GM23338 (cell line): ENCODE data around the gene TMEM125. TPM values are rescaled to one million over a fixed set of nuclear protein-coding genes. Genes with fewer than 3 reads are reported as not detected.

ENCODE experiments used
- ATAC-seq: fragments of 200-7000 bp; cut with Tn5 transposase; 3 replicates; pipeline ENCODE4 v1.9.1; 2020
- DNase-seq: peaks from one replicate; pipeline ENCODE4 v3.0.0-alpha.2; 2015; ENCODE audit warnings: low spot score
- H2AFZ ChIP-seq: fragments of 200-600 bp; sonication (generic); 2 replicates; pipeline ENCODE4 v1.8.0; 2016; ENCODE audit warnings: antibody characterized with exemption, mild to moderate bottlenecking, moderate library complexity
- H3F3A ChIP-seq: fragments of 200-600 bp; sonication (generic); replicated peaks from 2 replicates; pipeline ENCODE4 v1.8.0; 2017; ENCODE audit warnings: antibody characterized with exemption, mixed run types, low read depth
- H3K27ac ChIP-seq: fragments of 200-600 bp; sonication (generic); 2 replicates; pipeline ENCODE4 v1.6.1; 2016; ENCODE audit warnings: low read depth
- H3K27me3 ChIP-seq: fragments of 200-600 bp; sonication (generic); 2 replicates; pipeline ENCODE4 v1.8.0; 2016; ENCODE audit warnings: mild to moderate bottlenecking, mixed run types, moderate library complexity; ENCODE audit not compliant: insufficient read depth
- H3K36me3 ChIP-seq: fragments of 200-600 bp; sonication (generic); 2 replicates; pipeline ENCODE4 v1.8.0; 2016; ENCODE audit warnings: mild to moderate bottlenecking; ENCODE audit not compliant: insufficient read depth
- H3K4me1 ChIP-seq: fragments of 200-600 bp; sonication (generic); 2 replicates; pipeline ENCODE4 v1.8.0; 2016; ENCODE audit warnings: mild to moderate bottlenecking, moderate library complexity; ENCODE audit not compliant: insufficient read depth
- H3K4me2 ChIP-seq: fragments of 200-600 bp; sonication (generic); 2 replicates; pipeline ENCODE4 v1.7.1; 2017; ENCODE audit warnings: mixed run types
- H3K4me3 ChIP-seq: fragments of 200-600 bp; sonication (generic); 2 replicates; pipeline ENCODE4 v1.6.1; 2016; ENCODE audit warnings: mixed run types
- H3K79me2 ChIP-seq: fragments of 200-600 bp; sonication (generic); replicated peaks from 2 replicates; pipeline ENCODE4 v1.8.0; 2017; ENCODE audit warnings: mild to moderate bottlenecking; ENCODE audit not compliant: insufficient read depth
- H3K9me2 ChIP-seq: fragments of 200-600 bp; sonication (generic); 2 replicates; pipeline ENCODE4 v1.8.0; 2017; ENCODE audit not compliant: insufficient read depth
- H4K20me1 ChIP-seq: fragments of 200-600 bp; sonication (generic); replicated peaks from 2 replicates; pipeline ENCODE4 v1.8.0; 2017; ENCODE audit warnings: mild to moderate bottlenecking; ENCODE audit not compliant: insufficient read depth
- H3K27ac Mint-ChIP-seq: 2 replicates; pipeline ENCODE4 v1.8.0; 2020; ENCODE audit warnings: inconsistent platforms, mild to moderate bottlenecking, moderate library complexity, mixed read lengths
- H3K27me3 Mint-ChIP-seq: 3 replicates; pipeline ENCODE4 v1.8.0; 2022; ENCODE audit warnings: low read depth, mild to moderate bottlenecking, moderate library complexity, mixed read lengths, inconsistent platforms; ENCODE audit not compliant: insufficient read depth, poor library complexity
- H3K36me3 Mint-ChIP-seq: 3 replicates; pipeline ENCODE4 v1.8.0; 2021; ENCODE audit warnings: low read depth, mild to moderate bottlenecking, inconsistent platforms, moderate library complexity, mixed read lengths
- H3K4me1 Mint-ChIP-seq: 3 replicates; pipeline ENCODE4 v1.8.0; 2020; ENCODE audit warnings: mild to moderate bottlenecking, inconsistent platforms, mixed read lengths
- H3K4me3 Mint-ChIP-seq: 3 replicates; pipeline ENCODE4 v1.8.0; 2021; ENCODE audit warnings: moderate library complexity, mild to moderate bottlenecking, inconsistent platforms, mixed read lengths
- H3K9me3 Mint-ChIP-seq: 3 replicates; pipeline ENCODE4 v1.8.0; 2020; ENCODE audit warnings: moderate library complexity, mild to moderate bottlenecking, inconsistent platforms, mixed read lengths
- CREB1 ChIP-seq: fragments of 250-450 bp; sonication (Bioruptor Pico); IDR thresholded peaks from 2 replicates; pipeline ENCODE4 v1.5.0; 2020; ENCODE audit warnings: low read depth, mild to moderate bottlenecking, moderate library complexity
- CTCF ChIP-seq, 2 experiments: fragments of 200-600 bp in 1 of 2; sonication (generic) in 1 of 2; conservative IDR thresholded peaks; 2 replicates each; pipeline versions ENCODE4 v1.5.1 to v1.6.1; 2016 to 2017; ENCODE audit warnings: antibody characterized with exemption in 2 of 2, low read depth in 2 of 2, mild to moderate bottlenecking in 2 of 2, moderate library complexity in 1 of 2
- ETS1 ChIP-seq: IDR thresholded peaks from 2 replicates; pipeline ENCODE4 v1.6.1; 2016; ENCODE audit warnings: antibody characterized with exemption
- EZH2 ChIP-seq: fragments of 200-600 bp; sonication (generic); IDR thresholded peaks from one replicate; pipeline ENCODE4 v1.8.0; 2017; ENCODE audit warnings: antibody characterized with exemption, mild to moderate bottlenecking, low read depth; ENCODE audit not compliant: unreplicated experiment
- EZH2phosphoT487 ChIP-seq: fragments of 200-600 bp; sonication (generic); IDR thresholded peaks from one replicate; pipeline ENCODE4 v1.8.1; 2018; ENCODE audit warnings: antibody characterized with exemption; ENCODE audit not compliant: unreplicated experiment
- JUNB ChIP-seq: IDR thresholded peaks from one replicate; pipeline ENCODE4 v1.6.1; 2016; ENCODE audit warnings: antibody characterized with exemption; ENCODE audit not compliant: unreplicated experiment
- NANOG ChIP-seq: IDR thresholded peaks from 2 replicates; pipeline ENCODE4 v1.6.1; 2016; ENCODE audit warnings: antibody characterized with exemption, borderline replicate concordance
- POLR2AphosphoS5 ChIP-seq: IDR thresholded peaks from 2 replicates; pipeline ENCODE4 v1.6.1; 2016; ENCODE audit warnings: antibody characterized with exemption, low read depth
- ZNF114 ChIP-seq: fragments of 250-450 bp; sonication (Bioruptor Pico); IDR thresholded peaks from 2 replicates; pipeline ENCODE4 v1.5.0; 2020; ENCODE audit warnings: mild to moderate bottlenecking, moderate library complexity
- polyA plus RNA-seq: library from polyadenylated mRNA; unstranded; fragments of >200 nt; fragmentation: Nextera tagmentation; extraction: Ambion mirVana; gene quantifications from 2 replicates; pipeline ENCODE4 v1.2.1, GENCODE V29; 2016
- total RNA-seq: library from RNA; depleted of rRNA; stranded (reverse); fragments of >200 nt; shearing (Covaris generic); gene quantifications from 2 replicates; pipeline ENCODE4 v1.2.3, GENCODE V29; 2014
- TF ChIP-seq, protein P1 (sequence below): IDR thresholded peaks from one replicate; pipeline ENCODE4 v1.6.1; 2018; ENCODE audit warnings: antibody characterized with exemption; ENCODE audit not compliant: unreplicated experiment

TMEM125 gene
- total and polyA plus RNA-seq, 2 experiments from 2014 or later: 16.8 to 39.3 TPM

DNA sequence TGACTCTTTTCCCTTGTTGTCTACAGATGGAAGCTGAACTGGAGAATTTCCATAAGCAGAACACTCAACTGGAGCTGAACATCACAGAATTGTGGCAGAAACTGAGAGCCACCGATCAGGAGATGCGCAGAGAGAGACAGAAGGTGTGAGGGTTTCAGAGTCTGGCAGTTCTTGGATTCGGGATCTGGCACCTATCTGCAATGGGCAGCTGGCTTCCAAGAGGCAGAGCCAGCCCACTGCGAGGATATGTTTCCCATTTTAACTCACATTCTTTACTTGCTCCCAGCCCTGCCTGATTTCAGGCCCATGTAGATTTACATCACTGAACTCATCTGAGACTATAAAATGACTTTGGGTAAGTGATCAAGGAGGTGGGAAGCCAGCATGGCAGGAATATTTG lies 37.3 kb upstream of the TMEM125 start:
- H3K27ac ChIP-seq: no peak overlapping the region
- H2AFZ ChIP-seq: no peak overlapping the region
- H4K20me1 ChIP-seq: no peaks in the 10 kb centered on the region
- no peak overlapping the region for H3K4me2 ChIP-seq
- H3K36me3 ChIP-seq: no peaks in the 10 kb centered on the region
- peaks cover 24% of the 10 kb centered on the region for H3K4me1 Mint-ChIP-seq
- H3K79me2 ChIP-seq: no peaks in the 10 kb centered on the region
- peaks cover 8% of the 10 kb centered on the region; the same call in 1 of the 2 replicates for H3K4me1 ChIP-seq
- H3F3A ChIP-seq: no peaks in the 10 kb centered on the region
- H3K27me3 Mint-ChIP-seq: peaks cover 4% of the 10 kb centered on the region
- no peak overlapping the region for H3K27ac Mint-ChIP-seq
- no peaks in the 10 kb centered on the region for H3K9me3 Mint-ChIP-seq
- DNase-seq (no peak), ATAC-seq (no peak)
- H3K4me3 Mint-ChIP-seq: no peak overlapping the region
- H3K36me3 Mint-ChIP-seq: no peaks in the 10 kb centered on the region; the same call in 2 of the 3 replicates
- H3K9me2 ChIP-seq: no peaks in the 10 kb centered on the region
- no peak overlapping the region for H3K4me3 ChIP-seq
- no peaks in the 10 kb centered on the region for H3K27me3 ChIP-seq
- no peak for TF ChIP-seq ETS1

DNA sequence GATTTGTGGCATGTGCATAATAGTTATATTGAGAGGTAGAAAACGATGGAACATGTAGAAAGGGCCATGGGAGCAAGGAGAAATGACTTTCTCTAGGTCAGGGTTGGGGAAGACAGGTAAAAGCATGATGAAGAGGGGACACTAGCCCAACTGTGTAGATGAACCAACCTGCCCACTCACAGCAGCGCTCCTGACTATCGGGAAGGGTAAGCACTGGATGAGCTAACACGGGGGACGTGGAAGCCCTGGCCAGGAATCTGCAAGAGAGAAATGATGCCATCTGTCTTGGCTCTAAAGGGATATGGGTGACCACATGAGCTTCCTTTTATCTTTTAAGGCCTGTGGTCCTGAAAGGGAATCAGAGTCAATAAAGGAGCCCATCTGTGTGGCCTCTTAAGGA lies 36.2 kb upstream of the TMEM125 start:
- Mint-ChIP-seq H3K27ac (no peak overlapping the region), H3K4me1 (peaks cover 17% of the 10 kb centered on the region)
- no peak overlapping the region for H3K4me2 ChIP-seq
- no peak for TF ChIP-seq POLR2AphosphoS5
- no peak for TF ChIP-seq ETS1
- TF ChIP-seq CREB1 (CRISPR knock-in tag): no peak
- TF ChIP-seq NANOG: no peak
- TF ChIP-seq, protein P1, sequence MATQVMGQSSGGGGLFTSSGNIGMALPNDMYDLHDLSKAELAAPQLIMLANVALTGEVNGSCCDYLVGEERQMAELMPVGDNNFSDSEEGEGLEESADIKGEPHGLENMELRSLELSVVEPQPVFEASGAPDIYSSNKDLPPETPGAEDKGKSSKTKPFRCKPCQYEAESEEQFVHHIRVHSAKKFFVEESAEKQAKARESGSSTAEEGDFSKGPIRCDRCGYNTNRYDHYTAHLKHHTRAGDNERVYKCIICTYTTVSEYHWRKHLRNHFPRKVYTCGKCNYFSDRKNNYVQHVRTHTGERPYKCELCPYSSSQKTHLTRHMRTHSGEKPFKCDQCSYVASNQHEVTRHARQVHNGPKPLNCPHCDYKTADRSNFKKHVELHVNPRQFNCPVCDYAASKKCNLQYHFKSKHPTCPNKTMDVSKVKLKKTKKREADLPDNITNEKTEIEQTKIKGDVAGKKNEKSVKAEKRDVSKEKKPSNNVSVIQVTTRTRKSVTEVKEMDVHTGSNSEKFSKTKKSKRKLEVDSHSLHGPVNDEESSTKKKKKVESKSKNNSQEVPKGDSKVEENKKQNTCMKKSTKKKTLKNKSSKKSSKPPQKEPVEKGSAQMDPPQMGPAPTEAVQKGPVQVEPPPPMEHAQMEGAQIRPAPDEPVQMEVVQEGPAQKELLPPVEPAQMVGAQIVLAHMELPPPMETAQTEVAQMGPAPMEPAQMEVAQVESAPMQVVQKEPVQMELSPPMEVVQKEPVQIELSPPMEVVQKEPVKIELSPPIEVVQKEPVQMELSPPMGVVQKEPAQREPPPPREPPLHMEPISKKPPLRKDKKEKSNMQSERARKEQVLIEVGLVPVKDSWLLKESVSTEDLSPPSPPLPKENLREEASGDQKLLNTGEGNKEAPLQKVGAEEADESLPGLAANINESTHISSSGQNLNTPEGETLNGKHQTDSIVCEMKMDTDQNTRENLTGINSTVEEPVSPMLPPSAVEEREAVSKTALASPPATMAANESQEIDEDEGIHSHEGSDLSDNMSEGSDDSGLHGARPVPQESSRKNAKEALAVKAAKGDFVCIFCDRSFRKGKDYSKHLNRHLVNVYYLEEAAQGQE: no peak
- no peak for TF ChIP-seq JUNB
- no peak for TF ChIP-seq CTCF (conservative IDR thresholded peaks at IDR 0.05; ENCODE audit: low read depth in 2 of 2)
- TF ChIP-seq EZH2: no peak
- no peak for TF ChIP-seq EZH2phosphoT487
- TF ChIP-seq ZNF114 (CRISPR knock-in tag): no peak

More for the DNA sequence above, 36.2 kb upstream of the TMEM125 start:
- H3K36me3 ChIP-seq: no peaks in the 10 kb centered on the region
- H3K27ac ChIP-seq: no peak overlapping the region
- Mint-ChIP-seq H3K4me3 (no peak overlapping the region), H3K9me3 (no peaks in the 10 kb centered on the region), H3K36me3 (no peaks in the 10 kb centered on the region; the same call in 2 of the 3 replicates), H3K27me3 (no peaks in the 10 kb centered on the region)
- no peaks in the 10 kb centered on the region for H4K20me1 ChIP-seq
- DNase-seq (no peak), ATAC-seq (no peak)
- H3K4me1 ChIP-seq: peaks cover 8% of the 10 kb centered on the region; the same call in 1 of the 2 replicates
- H3F3A ChIP-seq: no peaks in the 10 kb centered on the region
- H3K79me2 ChIP-seq: no peaks in the 10 kb centered on the region
- no peaks in the 10 kb centered on the region for H3K9me2 ChIP-seq
- H3K4me3 ChIP-seq: no peak overlapping the region
- no peaks in the 10 kb centered on the region for H3K27me3 ChIP-seq
- H2AFZ ChIP-seq: no peak overlapping the region
